ENCODE measurements around the gene CDK14. TPM values are rescaled to one million over a fixed set of nuclear protein-coding genes. Genes with fewer than 3 reads are reported as not detected.

Gene CDK14
- total RNA-seq, 1 experiment from 2014 or later, result 39.1 TPM

DNA sequence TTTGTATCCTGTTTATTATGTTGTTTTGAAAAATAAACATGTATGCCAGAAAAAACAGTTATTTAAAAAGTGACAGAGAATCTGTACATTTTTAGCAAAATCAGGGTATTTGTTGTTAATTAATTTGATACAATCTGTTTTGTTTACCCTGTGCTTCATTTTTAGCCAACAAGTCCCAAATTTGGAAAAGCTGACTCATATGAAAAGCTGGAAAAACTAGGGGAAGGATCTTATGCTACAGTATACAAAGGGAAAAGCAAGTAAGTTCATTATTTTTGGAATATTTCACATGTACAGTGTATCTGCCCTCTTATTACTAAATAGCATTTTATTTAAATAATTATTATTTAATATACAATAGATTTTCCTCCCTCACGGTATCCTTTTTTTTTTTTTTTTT, 151.4 kb downstream of the CDK14 start:
- TF ChIP-seq, protein P1, sequence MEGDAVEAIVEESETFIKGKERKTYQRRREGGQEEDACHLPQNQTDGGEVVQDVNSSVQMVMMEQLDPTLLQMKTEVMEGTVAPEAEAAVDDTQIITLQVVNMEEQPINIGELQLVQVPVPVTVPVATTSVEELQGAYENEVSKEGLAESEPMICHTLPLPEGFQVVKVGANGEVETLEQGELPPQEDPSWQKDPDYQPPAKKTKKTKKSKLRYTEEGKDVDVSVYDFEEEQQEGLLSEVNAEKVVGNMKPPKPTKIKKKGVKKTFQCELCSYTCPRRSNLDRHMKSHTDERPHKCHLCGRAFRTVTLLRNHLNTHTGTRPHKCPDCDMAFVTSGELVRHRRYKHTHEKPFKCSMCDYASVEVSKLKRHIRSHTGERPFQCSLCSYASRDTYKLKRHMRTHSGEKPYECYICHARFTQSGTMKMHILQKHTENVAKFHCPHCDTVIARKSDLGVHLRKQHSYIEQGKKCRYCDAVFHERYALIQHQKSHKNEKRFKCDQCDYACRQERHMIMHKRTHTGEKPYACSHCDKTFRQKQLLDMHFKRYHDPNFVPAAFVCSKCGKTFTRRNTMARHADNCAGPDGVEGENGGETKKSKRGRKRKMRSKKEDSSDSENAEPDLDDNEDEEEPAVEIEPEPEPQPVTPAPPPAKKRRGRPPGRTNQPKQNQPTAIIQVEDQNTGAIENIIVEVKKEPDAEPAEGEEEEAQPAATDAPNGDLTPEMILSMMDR (conservative IDR thresholded peaks at IDR 0.05), result no peak
- TF ChIP-seq EZH2 (IDR thresholded peaks at IDR 0.05; ENCODE audit: low read depth), result no peak
- POLR2A ChIA-PET (ENCODE audit: unreplicated experiment), result interaction anchor here (0.7 kb wide), 1 partner anchor 1070 kb away, joined by 5 read pairs; no protein-coding TSS in a partner anchor

DNA sequence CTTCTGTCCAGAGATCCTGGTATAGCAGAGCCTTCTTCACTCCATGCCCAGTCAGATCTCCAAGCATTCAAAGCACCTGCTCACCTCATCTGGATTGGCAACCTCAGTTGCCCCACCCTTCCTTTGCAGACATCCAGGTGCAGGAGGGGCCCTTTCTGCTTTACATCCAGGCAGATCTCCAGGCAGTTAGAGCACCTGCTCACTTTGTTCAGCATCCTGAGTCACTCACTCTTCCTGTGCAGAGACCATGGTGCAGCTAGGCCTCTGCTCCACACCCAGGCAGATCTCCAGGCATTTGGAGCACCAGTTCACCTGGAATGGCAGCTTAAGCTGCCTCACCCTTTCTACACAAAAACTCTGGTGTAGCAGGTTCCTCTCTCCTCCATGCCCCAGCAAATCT, 153.1 kb downstream of the CDK14 start:
- no peaks in the 10 kb centered on the region for H3K27me3 ChIP-seq (ENCODE audit: insufficient read depth, low read depth)
- H4K20me1 ChIP-seq (ENCODE audit: insufficient read depth), result no peaks in the 10 kb centered on the region
- CTCF ChIA-PET, result no interaction called here
- no peaks in the 10 kb centered on the region for H3K4me1 ChIP-seq (replicated peaks; ENCODE audit: insufficient read depth)
- H3K9me3 ChIP-seq (ENCODE audit: insufficient read depth, low read depth), result no peaks in the 10 kb centered on the region
- no peak overlapping the region for H3K4me2 ChIP-seq
- no peaks in the 10 kb centered on the region for H3K36me3 ChIP-seq (ENCODE audit: low read depth)
- no peak for TF ChIP-seq EZH2 (IDR thresholded peaks at IDR 0.05; ENCODE audit: low read depth)
- TF ChIP-seq, protein P1 (conservative IDR thresholded peaks at IDR 0.05), result no peak
- no peak for DNase-seq
- no TSS peak for BruUV-seq (replicated peaks)
- no peak overlapping the region for H3K27ac ChIP-seq
- intact Hi-C loops (cut with micrococcal nuclease; ENCODE audit: unreplicated experiment), result no loop called here
- H2AFZ ChIP-seq, result no peak overlapping the region
- no peak overlapping the region for H3K4me3 ChIP-seq
- H3K79me2 ChIP-seq (ENCODE audit: low read depth), result no peaks in the 10 kb centered on the region
- POLR2A ChIA-PET (ENCODE audit: unreplicated experiment), result no interaction called here
- no peaks in the 10 kb centered on the region for H3F3A ChIP-seq (ENCODE audit: insufficient read depth, low read depth)
- no peaks in the 10 kb centered on the region for H3K9me2 ChIP-seq (ENCODE audit: insufficient read depth)

More for the DNA sequence above, 151.4 kb downstream of the CDK14 start:
- intact Hi-C loops (cut with micrococcal nuclease; ENCODE audit: unreplicated experiment), result no loop called here
- H3K4me3 ChIP-seq, result no peak overlapping the region
- no peaks in the 10 kb centered on the region for H3K9me2 ChIP-seq (ENCODE audit: insufficient read depth)
- no peaks in the 10 kb centered on the region for H4K20me1 ChIP-seq (ENCODE audit: insufficient read depth)
- CTCF ChIA-PET, result interaction anchor here (0.7 kb wide), 1 partner anchor 64 kb away, joined by 3 read pairs; no protein-coding TSS in a partner anchor
- H2AFZ ChIP-seq, result no peak overlapping the region
- no peak overlapping the region for H3K4me2 ChIP-seq
- no peaks in the 10 kb centered on the region for H3K79me2 ChIP-seq (ENCODE audit: low read depth)
- H3K27ac ChIP-seq, result no peak overlapping the region
- H3K36me3 ChIP-seq (ENCODE audit: low read depth), result no peaks in the 10 kb centered on the region
- no peaks in the 10 kb centered on the region for H3K4me1 ChIP-seq (replicated peaks; ENCODE audit: insufficient read depth)
- no peaks in the 10 kb centered on the region for H3K27me3 ChIP-seq (ENCODE audit: insufficient read depth, low read depth)
- no TSS peak for BruUV-seq (replicated peaks)
- no peaks in the 10 kb centered on the region for H3K9me3 ChIP-seq (ENCODE audit: insufficient read depth, low read depth)
- no peak for DNase-seq
- H3F3A ChIP-seq (ENCODE audit: insufficient read depth, low read depth), result no peaks in the 10 kb centered on the region

DNA sequence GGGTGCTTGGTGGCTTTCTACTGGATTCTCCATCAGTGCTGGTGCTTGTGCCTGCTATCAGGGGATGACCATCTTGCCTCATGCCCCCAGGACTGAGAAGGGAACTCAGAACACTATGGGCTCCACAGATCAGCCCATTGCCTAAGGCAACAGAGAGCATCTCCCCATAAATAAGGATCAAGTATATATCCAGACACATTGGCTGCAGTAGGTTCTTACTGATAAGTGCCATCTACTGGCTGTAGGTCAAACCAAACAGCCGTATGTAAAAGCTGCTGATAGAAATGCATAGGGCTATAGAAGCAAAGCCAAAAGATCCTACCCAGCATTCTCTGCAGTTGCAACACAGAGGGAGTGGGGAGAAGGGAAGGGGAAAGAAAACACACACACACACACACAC, 153.7 kb downstream of the CDK14 start:
- ChIA-PET POLR2A (ENCODE audit: unreplicated experiment) (no interaction called here), CTCF (no interaction called here)
- H3K27me3 ChIP-seq (ENCODE audit: insufficient read depth, low read depth), result no peaks in the 10 kb centered on the region
- intact Hi-C loops (cut with micrococcal nuclease; ENCODE audit: unreplicated experiment), result no loop called here
- no peaks in the 10 kb centered on the region for H4K20me1 ChIP-seq (ENCODE audit: insufficient read depth)
- no peak overlapping the region for H3K27ac ChIP-seq
- H3K4me1 ChIP-seq (replicated peaks; ENCODE audit: insufficient read depth), result no peaks in the 10 kb centered on the region
- H3K9me2 ChIP-seq (ENCODE audit: insufficient read depth), result no peaks in the 10 kb centered on the region
- no peaks in the 10 kb centered on the region for H3K36me3 ChIP-seq (ENCODE audit: low read depth)
- no peaks in the 10 kb centered on the region for H3K9me3 ChIP-seq (ENCODE audit: insufficient read depth, low read depth)
- no peak for TF ChIP-seq EZH2 (IDR thresholded peaks at IDR 0.05; ENCODE audit: low read depth)
- TF ChIP-seq, protein P1 (conservative IDR thresholded peaks at IDR 0.05), result no peak; the same call in 1 of the 2 replicates
- no peak overlapping the region for H3K4me3 ChIP-seq
- BruUV-seq (replicated peaks), result no TSS peak
- no peak overlapping the region for H2AFZ ChIP-seq
- no peak for DNase-seq
- H3K4me2 ChIP-seq, result no peak overlapping the region
- H3K79me2 ChIP-seq (ENCODE audit: low read depth), result no peaks in the 10 kb centered on the region
- H3F3A ChIP-seq (ENCODE audit: insufficient read depth, low read depth), result no peaks in the 10 kb centered on the region
